DMS153 treated with DMSO at 0.1 percent for 48 hours (cell line): ENCODE data around the gene ALPL.
A peak's percentile ranks its signal among the peaks of the same experiment; 100 is the strongest.
"Not testable (repeated sequence)": the region's sequence is repeated elsewhere in the genome, so short reads cannot be mapped to it uniquely, and the experiment has no call there.

Experiments used
- DNase-seq: peaks from one replicate; lab custom pipeline; 2025; ENCODE audit not compliant: unreplicated experiment; lab: John Stamatoyannopoulos, UW

ALPL gene

GRCh38 chr1:21509351-21510112 is at the start of gene ALPL:
Gene ALPL, plus strand, starts transcription at chr1:21509423. Its CDS starts 44,659 bp downstream, at chr1:21554082.
- no peak for DNase-seq

GRCh38 chr1:21465127-21465526 is 44.1 kb upstream of the ALPL start:
- not testable (repeated sequence) for DNase-seq

GRCh38 chr1:21467946-21468345 is 41.3 kb upstream of the ALPL start:
- not testable (repeated sequence) for DNase-seq

GRCh38 chr1:21468599-21468998 is 40.6 kb upstream of the ALPL start:
- DNase-seq, result no peak

- no peak for DNase-seq
These were observed 39.6 kb upstream of the ALPL start for GRCh38 chr1:21469581-21469980.

- no peak for DNase-seq
These were observed 36.4 kb upstream of the ALPL start for GRCh38 chr1:21472861-21473260.

- no peak for DNase-seq
These were observed 30.9 kb upstream of the ALPL start for GRCh38 chr1:21478356-21478755.

GRCh38 chr1:21483881-21484280 is 25.3 kb upstream of the ALPL start:
- not testable (repeated sequence) for DNase-seq

GRCh38 chr1:21489146-21489545 is 20.1 kb upstream of the ALPL start:
- no peak for DNase-seq

GRCh38 chr1:21490774-21491487 is 18.3 kb upstream of the ALPL start:
- DNase-seq, result no peak

GRCh38 chr1:21491488-21492355 is 17.5 kb upstream of the ALPL start:
- DNase-seq, result peak; percentile 41

- DNase-seq, result no peak
These were observed 16.9 kb upstream of the ALPL start for GRCh38 chr1:21492356-21492625.

GRCh38 chr1:21494196-21494595 is 15.0 kb upstream of the ALPL start:
- no peak for DNase-seq

- no peak for DNase-seq
These were observed 13.9 kb upstream of the ALPL start for GRCh38 chr1:21495225-21495820.

- no peak for DNase-seq
These were observed 13.2 kb upstream of the ALPL start for GRCh38 chr1:21496063-21496462.

GRCh38 chr1:21496886-21497285 is 12.3 kb upstream of the ALPL start:
- DNase-seq, result no peak

- no peak for DNase-seq
These were observed 11.7 kb upstream of the ALPL start for GRCh38 chr1:21497466-21498061.

- no peak for DNase-seq
These were observed 9.8 kb upstream of the ALPL start for GRCh38 chr1:21499283-21499950.

- DNase-seq, result no peak
These were observed 5.4 kb upstream of the ALPL start for GRCh38 chr1:21503706-21504377.

- no peak for DNase-seq
These were observed 2.4 kb upstream of the ALPL start for GRCh38 chr1:21506804-21507203.
